Dendritic cell treated with granulocyte-macrophage colony-stimulating factor and Interleukin-4, amounts not matched to agents 40 ng/mL and 50 ng/mL, for 4 days (primary cell): Measurements from ENCODE around the gene TTC27.

ENCODE experiments used
- H3K27ac Mint-ChIP-seq: one replicate; pipeline ENCODE4 v1.8.0; 2022; ENCODE audit warnings: mild to moderate bottlenecking, mixed read lengths
- H3K27me3 Mint-ChIP-seq: one replicate; pipeline ENCODE4 v1.8.0; 2022; ENCODE audit warnings: mild to moderate bottlenecking, mixed read lengths
- H3K36me3 Mint-ChIP-seq: one replicate; pipeline ENCODE4 v1.8.0; 2022; ENCODE audit warnings: low read depth, mixed read lengths
- H3K4me1 Mint-ChIP-seq: one replicate; pipeline ENCODE4 v1.8.0; 2022; ENCODE audit warnings: low read depth, mixed read lengths
- H3K4me3 Mint-ChIP-seq: one replicate; pipeline ENCODE4 v1.8.0; 2022; ENCODE audit warnings: mild to moderate bottlenecking, moderate library complexity, mixed read lengths
- H3K9me3 Mint-ChIP-seq: one replicate; pipeline ENCODE4 v1.8.0; 2022; ENCODE audit warnings: mixed read lengths
- intact Hi-C: fragments of 100-400 bp; cut with micrococcal nuclease; formaldehyde crosslinking; loops from one replicate; pipeline ENCODE4 v1.15.0; 2022

Gene TTC27

GRCh38 chr2:32627814-32628579 is at the start of gene TTC27:
Gene TTC27 (plus strand): TSS chr2:32628050. CDS start chr2:32628293, 243 bp downstream.
- no peaks in the 10 kb centered on the region for H3K9me3 Mint-ChIP-seq
- intact Hi-C loops = no loop called here
- H3K27ac Mint-ChIP-seq = peak within 1 kb of the TSS; percentile 78
- H3K27me3 Mint-ChIP-seq = peaks cover 5% of the 10 kb centered on the region
- peaks cover 24% of the 10 kb centered on the region for H3K4me1 Mint-ChIP-seq
- peak within 1 kb of the TSS; percentile 84 for H3K4me3 Mint-ChIP-seq
- peaks cover 41% of the 10 kb centered on the region for H3K36me3 Mint-ChIP-seq

- Mint-ChIP-seq H3K4me3 (no peak overlapping the region), H3K27me3 (no peaks in the 10 kb centered on the region), H3K36me3 (peaks cover 29% of the 10 kb centered on the region), H3K27ac (no peak overlapping the region), H3K9me3 (no peaks in the 10 kb centered on the region), H3K4me1 (no peaks in the 10 kb centered on the region)
- intact Hi-C loops = no loop called here
Measured at GRCh38 chr2:32591669-32592463, 36.0 kb upstream of the TTC27 start.

- H3K9me3 Mint-ChIP-seq = no peaks in the 10 kb centered on the region
- H3K4me1 Mint-ChIP-seq = no peaks in the 10 kb centered on the region
- no peak overlapping the region for H3K4me3 Mint-ChIP-seq
- H3K27me3 Mint-ChIP-seq = no peaks in the 10 kb centered on the region
- intact Hi-C loops = no loop called here
- H3K27ac Mint-ChIP-seq = no peak overlapping the region
- peaks cover 41% of the 10 kb centered on the region for H3K36me3 Mint-ChIP-seq
Measured at GRCh38 chr2:32594573-32594972, 33.3 kb upstream of the TTC27 start.

- H3K4me1 Mint-ChIP-seq = peaks cover 22% of the 10 kb centered on the region
- H3K4me3 Mint-ChIP-seq = no peak overlapping the region
- H3K36me3 Mint-ChIP-seq = peaks cover 87% of the 10 kb centered on the region
- H3K9me3 Mint-ChIP-seq = no peaks in the 10 kb centered on the region
- no peak overlapping the region for H3K27ac Mint-ChIP-seq
- intact Hi-C loops = loop anchor here (5.0 kb wide), 1 partner anchor 971 kb away; no protein-coding TSS in a partner anchor
- H3K27me3 Mint-ChIP-seq = no peaks in the 10 kb centered on the region
Measured at GRCh38 chr2:32611366-32611765, 16.5 kb upstream of the TTC27 start.

- no peak overlapping the region for H3K4me3 Mint-ChIP-seq
- H3K27ac Mint-ChIP-seq = no peak overlapping the region
- peaks cover 22% of the 10 kb centered on the region for H3K4me1 Mint-ChIP-seq
- peaks cover 87% of the 10 kb centered on the region for H3K36me3 Mint-ChIP-seq
- H3K9me3 Mint-ChIP-seq = no peaks in the 10 kb centered on the region
- intact Hi-C loops = loop anchor here (5.0 kb wide), 1 partner anchor 971 kb away; no protein-coding TSS in a partner anchor
- H3K27me3 Mint-ChIP-seq = no peaks in the 10 kb centered on the region
Measured at GRCh38 chr2:32611771-32612170, 16.1 kb upstream of the TTC27 start.

GRCh38 chr2:32614084-32614483 is 13.8 kb upstream of the TTC27 start:
- Mint-ChIP-seq H3K27ac (peak overlapping the region; percentile 67), H3K9me3 (no peaks in the 10 kb centered on the region), H3K27me3 (no peaks in the 10 kb centered on the region), H3K36me3 (peaks cover 83% of the 10 kb centered on the region), H3K4me3 (no peak overlapping the region), H3K4me1 (peaks cover 22% of the 10 kb centered on the region)
- intact Hi-C loops = loop anchor here (5.0 kb wide), 1 partner anchor 968 kb away; no protein-coding TSS in a partner anchor

GRCh38 chr2:32617599-32618189 is 10.2 kb upstream of the TTC27 start:
- Mint-ChIP-seq H3K9me3 (no peaks in the 10 kb centered on the region), H3K4me1 (peaks cover 25% of the 10 kb centered on the region), H3K36me3 (peaks cover 80% of the 10 kb centered on the region), H3K27ac (no peak overlapping the region), H3K4me3 (no peak overlapping the region), H3K27me3 (no peaks in the 10 kb centered on the region)
- intact Hi-C loops = no loop called here

GRCh38 chr2:32622570-32623310 is 5.1 kb upstream of the TTC27 start:
- H3K9me3 Mint-ChIP-seq = no peaks in the 10 kb centered on the region
- intact Hi-C loops = no loop called here

GRCh38 chr2:32623311-32623706 is 4.5 kb upstream of the TTC27 start:
- H3K36me3 Mint-ChIP-seq = peaks cover 54% of the 10 kb centered on the region

More at GRCh38 chr2:32622570-32623310, 5.1 kb upstream of the TTC27 start:
- peaks cover 5% of the 10 kb centered on the region for H3K27me3 Mint-ChIP-seq
- peaks cover 51% of the 10 kb centered on the region for H3K36me3 Mint-ChIP-seq
- H3K4me3 Mint-ChIP-seq = no peak overlapping the region
- peaks cover 18% of the 10 kb centered on the region for H3K4me1 Mint-ChIP-seq
- H3K27ac Mint-ChIP-seq = no peak overlapping the region

GRCh38 chr2:32624812-32625211 is 3.0 kb upstream of the TTC27 start:
- Mint-ChIP-seq H3K27me3 (peaks cover 5% of the 10 kb centered on the region), H3K36me3 (peaks cover 45% of the 10 kb centered on the region), H3K4me3 (no peak overlapping the region), H3K27ac (no peak overlapping the region), H3K4me1 (peaks cover 31% of the 10 kb centered on the region), H3K9me3 (no peaks in the 10 kb centered on the region)
- intact Hi-C loops = no loop called here

More at GRCh38 chr2:32623311-32623706, 4.5 kb upstream of the TTC27 start:
- Mint-ChIP-seq H3K27me3 (peaks cover 5% of the 10 kb centered on the region), H3K4me3 (no peak overlapping the region), H3K9me3 (no peaks in the 10 kb centered on the region), H3K4me1 (peaks cover 20% of the 10 kb centered on the region), H3K27ac (no peak overlapping the region)
- intact Hi-C loops = no loop called here

- peaks cover 5% of the 10 kb centered on the region for H3K27me3 Mint-ChIP-seq
- peak overlapping the region; percentile 78 for H3K27ac Mint-ChIP-seq
- H3K9me3 Mint-ChIP-seq = no peaks in the 10 kb centered on the region
- H3K36me3 Mint-ChIP-seq = peaks cover 44% of the 10 kb centered on the region
- peak overlapping the region; percentile 84 for H3K4me3 Mint-ChIP-seq
- peaks cover 34% of the 10 kb centered on the region for H3K4me1 Mint-ChIP-seq
- intact Hi-C loops = no loop called here
Measured at GRCh38 chr2:32626639-32627221, 1.1 kb upstream of the TTC27 start.

GRCh38 chr2:32627441-32627813 is 423 bp upstream of the TTC27 start:
- no peaks in the 10 kb centered on the region for H3K9me3 Mint-ChIP-seq
- peaks cover 44% of the 10 kb centered on the region for H3K36me3 Mint-ChIP-seq
- peaks cover 28% of the 10 kb centered on the region for H3K4me1 Mint-ChIP-seq
- H3K27ac Mint-ChIP-seq = peak overlapping the region; percentile 78
- H3K27me3 Mint-ChIP-seq = peaks cover 5% of the 10 kb centered on the region
- peak overlapping the region; percentile 84 for H3K4me3 Mint-ChIP-seq
- intact Hi-C loops = no loop called here

GRCh38 chr2:32632089-32632488 is 4.2 kb downstream of the TTC27 start:
- H3K27me3 Mint-ChIP-seq = peaks cover 3% of the 10 kb centered on the region
- H3K9me3 Mint-ChIP-seq = no peaks in the 10 kb centered on the region
- H3K4me3 Mint-ChIP-seq = no peak overlapping the region
- H3K36me3 Mint-ChIP-seq = peaks cover 59% of the 10 kb centered on the region
- no peak overlapping the region for H3K27ac Mint-ChIP-seq
- intact Hi-C loops = no loop called here
- H3K4me1 Mint-ChIP-seq = peaks cover 23% of the 10 kb centered on the region
